Activated naive CD4-positive, alpha-beta T cell treated with anti-CD3 and anti-CD28 coated beads, Interleukin-2, amount 50 U/mL, for 24 hours (primary cell): Measurements from ENCODE around the gene CAPN13.

ENCODE experiments used
- H3K27ac Mint-ChIP-seq: one replicate; pipeline ENCODE4 v1.8.0; 2021; ENCODE audit warnings: mild to moderate bottlenecking, mixed read lengths
- H3K27me3 Mint-ChIP-seq: one replicate; pipeline ENCODE4 v1.8.0; 2021; ENCODE audit warnings: mixed read lengths
- H3K36me3 Mint-ChIP-seq: one replicate; pipeline ENCODE4 v1.8.0; 2021; ENCODE audit warnings: mixed read lengths
- H3K4me1 Mint-ChIP-seq: one replicate; pipeline ENCODE4 v1.8.0; 2021; ENCODE audit warnings: mixed read lengths
- H3K4me3 Mint-ChIP-seq: one replicate; pipeline ENCODE4 v1.8.0; 2021; ENCODE audit warnings: mild to moderate bottlenecking, mixed read lengths
- H3K9me3 Mint-ChIP-seq: one replicate; pipeline ENCODE4 v1.8.0; 2021; ENCODE audit warnings: mixed read lengths

Gene CAPN13, protein sequence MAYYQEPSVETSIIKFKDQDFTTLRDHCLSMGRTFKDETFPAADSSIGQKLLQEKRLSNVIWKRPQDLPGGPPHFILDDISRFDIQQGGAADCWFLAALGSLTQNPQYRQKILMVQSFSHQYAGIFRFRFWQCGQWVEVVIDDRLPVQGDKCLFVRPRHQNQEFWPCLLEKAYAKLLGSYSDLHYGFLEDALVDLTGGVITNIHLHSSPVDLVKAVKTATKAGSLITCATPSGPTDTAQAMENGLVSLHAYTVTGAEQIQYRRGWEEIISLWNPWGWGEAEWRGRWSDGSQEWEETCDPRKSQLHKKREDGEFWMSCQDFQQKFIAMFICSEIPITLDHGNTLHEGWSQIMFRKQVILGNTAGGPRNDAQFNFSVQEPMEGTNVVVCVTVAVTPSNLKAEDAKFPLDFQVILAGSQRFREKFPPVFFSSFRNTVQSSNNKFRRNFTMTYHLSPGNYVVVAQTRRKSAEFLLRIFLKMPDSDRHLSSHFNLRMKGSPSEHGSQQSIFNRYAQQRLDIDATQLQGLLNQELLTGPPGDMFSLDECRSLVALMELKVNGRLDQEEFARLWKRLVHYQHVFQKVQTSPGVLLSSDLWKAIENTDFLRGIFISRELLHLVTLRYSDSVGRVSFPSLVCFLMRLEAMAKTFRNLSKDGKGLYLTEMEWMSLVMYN

DNA sequence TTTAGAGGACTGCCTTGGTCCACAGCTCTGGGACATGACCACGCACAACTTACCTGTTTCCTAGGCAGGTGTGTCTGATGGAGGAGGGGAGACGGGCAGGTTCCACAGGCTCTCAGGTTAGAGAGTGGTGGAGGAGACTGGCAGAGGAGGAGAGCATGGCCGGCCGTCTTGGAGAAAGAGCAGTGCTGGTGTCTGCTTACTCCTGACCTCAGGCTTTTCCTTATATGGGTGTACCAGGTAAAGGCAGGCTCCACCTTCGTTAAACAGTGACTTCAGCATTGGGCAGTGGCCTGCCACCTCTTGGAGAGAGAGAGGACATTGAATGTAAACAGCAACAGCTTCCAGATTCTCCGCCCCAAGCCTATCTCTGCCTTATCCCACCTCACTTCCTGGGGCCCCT is at the start of gene CAPN13:
Gene CAPN13 (minus strand): TSS at position 198 of the 400 bp plus-strand sequence. CDS start 20,121 bp downstream, outside the sequence.
- H3K4me1 Mint-ChIP-seq = no peaks in the 10 kb centered on the region

GRCh38 chr2:30847841-30848240 is 40.6 kb upstream of the CAPN13 start:
- peaks cover 3% of the 10 kb centered on the region for H3K36me3 Mint-ChIP-seq
- H3K27ac Mint-ChIP-seq = no peak overlapping the region
- peaks cover 16% of the 10 kb centered on the region for H3K27me3 Mint-ChIP-seq
- H3K4me1 Mint-ChIP-seq = no peaks in the 10 kb centered on the region
- H3K4me3 Mint-ChIP-seq = no peak overlapping the region
- H3K9me3 Mint-ChIP-seq = peaks cover 15% of the 10 kb centered on the region

More for the DNA sequence above, at the start of gene CAPN13:
- H3K9me3 Mint-ChIP-seq = no peaks in the 10 kb centered on the region
- H3K36me3 Mint-ChIP-seq = no peaks in the 10 kb centered on the region
- H3K4me3 Mint-ChIP-seq = no peak within 1 kb of the TSS
- H3K27ac Mint-ChIP-seq = no peak within 1 kb of the TSS
- peaks cover 5% of the 10 kb centered on the region for H3K27me3 Mint-ChIP-seq

DNA sequence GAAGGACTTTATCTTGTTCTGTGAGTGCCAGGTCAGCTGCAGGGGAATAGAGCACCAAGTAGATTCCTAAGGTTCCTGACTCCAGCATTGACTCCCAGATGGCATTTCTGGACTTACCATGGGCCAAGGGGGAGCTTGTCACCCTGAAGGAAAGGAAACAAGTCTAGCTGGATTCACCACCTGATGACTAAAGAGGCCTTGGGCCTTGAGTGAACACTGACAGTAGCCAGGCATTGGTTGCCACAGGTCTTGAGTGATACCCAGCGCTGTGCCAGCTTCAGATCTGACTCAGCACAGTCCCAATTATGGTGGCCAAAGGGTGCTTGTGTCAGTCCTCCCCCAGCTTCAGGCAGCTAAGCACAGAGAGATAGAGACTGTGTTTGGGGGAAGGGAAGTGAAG is 40.1 kb upstream of the CAPN13 start:
- H3K27me3 Mint-ChIP-seq = peaks cover 16% of the 10 kb centered on the region

GRCh38 chr2:30828586-30828985 is 21.3 kb upstream of the CAPN13 start:
- Mint-ChIP-seq H3K27me3 (peaks cover 2% of the 10 kb centered on the region), H3K4me3 (no peak overlapping the region), H3K27ac (peak overlapping the region; percentile 46), H3K36me3 (no peaks in the 10 kb centered on the region), H3K4me1 (no peaks in the 10 kb centered on the region), H3K9me3 (no peaks in the 10 kb centered on the region)

More for the DNA sequence above, 40.1 kb upstream of the CAPN13 start:
- Mint-ChIP-seq H3K27ac (no peak overlapping the region), H3K9me3 (peaks cover 15% of the 10 kb centered on the region), H3K4me1 (no peaks in the 10 kb centered on the region), H3K36me3 (peaks cover 3% of the 10 kb centered on the region), H3K4me3 (no peak overlapping the region)

DNA sequence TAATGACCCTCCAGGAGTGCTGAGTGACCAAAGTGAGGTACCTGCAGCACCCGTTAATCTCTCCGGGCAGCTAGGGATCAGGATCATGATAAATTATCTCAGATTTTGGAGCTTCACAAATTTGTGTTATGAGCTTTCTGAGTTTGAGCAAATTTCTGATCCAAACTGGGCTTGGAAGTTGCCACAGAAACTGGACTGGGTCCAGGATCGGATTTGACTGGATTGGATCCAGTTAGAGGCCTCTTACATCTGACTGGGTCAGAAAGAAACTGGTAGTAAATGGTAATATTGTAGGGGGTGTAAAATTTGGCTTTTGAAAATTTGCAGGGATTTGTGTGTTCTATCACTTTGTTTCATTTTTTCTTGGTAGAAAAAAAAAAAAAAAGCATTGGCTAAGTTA is 19.7 kb upstream of the CAPN13 start:
- Mint-ChIP-seq H3K9me3 (no peaks in the 10 kb centered on the region), H3K4me1 (no peaks in the 10 kb centered on the region), H3K27ac (no peak overlapping the region), H3K4me3 (no peak overlapping the region), H3K36me3 (no peaks in the 10 kb centered on the region), H3K27me3 (peaks cover 3% of the 10 kb centered on the region)

- Mint-ChIP-seq H3K27ac (no peak overlapping the region), H3K36me3 (no peaks in the 10 kb centered on the region), H3K9me3 (no peaks in the 10 kb centered on the region), H3K4me1 (no peaks in the 10 kb centered on the region), H3K27me3 (peaks cover 3% of the 10 kb centered on the region), H3K4me3 (no peak overlapping the region)
These were observed 19.2 kb upstream of the CAPN13 start for GRCh38 chr2:30826481-30826880.

DNA sequence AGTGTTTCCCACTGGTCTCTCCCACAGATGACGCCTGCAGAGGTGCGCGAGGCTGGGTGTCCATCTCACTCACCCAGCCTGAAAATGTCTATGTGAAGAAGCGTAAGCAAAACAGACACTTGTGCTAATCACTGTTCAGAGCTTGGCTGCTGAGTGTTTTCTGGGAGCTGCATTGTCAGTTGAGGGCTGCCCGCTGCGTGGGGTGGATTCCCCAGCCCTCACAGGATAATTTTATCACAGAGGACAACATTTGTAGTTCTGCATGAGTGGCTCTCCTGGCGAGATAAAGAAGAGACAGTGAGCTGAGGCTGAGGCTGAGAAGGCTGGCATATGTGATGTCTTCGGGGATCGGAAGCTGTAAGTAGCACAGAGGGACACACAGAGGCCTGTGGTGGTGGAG is 16.2 kb upstream of the CAPN13 start:
- H3K27ac Mint-ChIP-seq = no peak overlapping the region
- H3K36me3 Mint-ChIP-seq = no peaks in the 10 kb centered on the region
- H3K27me3 Mint-ChIP-seq = peaks cover 2% of the 10 kb centered on the region
- no peaks in the 10 kb centered on the region for H3K9me3 Mint-ChIP-seq
- H3K4me3 Mint-ChIP-seq = no peak overlapping the region
- no peaks in the 10 kb centered on the region for H3K4me1 Mint-ChIP-seq

DNA sequence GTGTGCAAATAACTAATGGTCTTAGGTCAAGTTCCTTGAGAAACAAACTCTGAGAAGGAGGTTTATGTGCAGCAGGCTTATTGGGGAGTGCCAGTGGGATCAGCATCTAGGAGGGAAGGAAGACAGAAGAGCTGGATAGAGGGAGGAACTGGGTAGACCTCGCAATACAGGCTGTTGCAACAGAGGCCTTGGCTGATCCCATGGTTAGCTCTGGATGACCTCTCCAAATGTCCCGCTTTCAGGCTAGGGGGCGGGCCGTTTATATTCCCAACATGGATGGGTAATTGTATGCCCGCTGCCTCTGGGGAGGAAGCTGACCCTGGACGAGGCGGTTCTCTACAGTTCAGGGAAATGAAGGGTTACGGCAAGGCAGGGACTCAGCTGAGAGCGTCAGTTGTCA is 14.7 kb upstream of the CAPN13 start:
- Mint-ChIP-seq H3K4me3 (no peak overlapping the region), H3K9me3 (no peaks in the 10 kb centered on the region), H3K4me1 (no peaks in the 10 kb centered on the region), H3K36me3 (no peaks in the 10 kb centered on the region), H3K27ac (no peak overlapping the region), H3K27me3 (peaks cover 2% of the 10 kb centered on the region)

GRCh38 chr2:30820381-30821055 is 13.3 kb upstream of the CAPN13 start:
- no peaks in the 10 kb centered on the region for H3K9me3 Mint-ChIP-seq
- no peak overlapping the region for H3K4me3 Mint-ChIP-seq
- H3K36me3 Mint-ChIP-seq = no peaks in the 10 kb centered on the region
- H3K27ac Mint-ChIP-seq = no peak overlapping the region
- peaks cover 3% of the 10 kb centered on the region for H3K27me3 Mint-ChIP-seq
- H3K4me1 Mint-ChIP-seq = no peaks in the 10 kb centered on the region

GRCh38 chr2:30809938-30810337 is 2.7 kb upstream of the CAPN13 start:
- no peaks in the 10 kb centered on the region for H3K9me3 Mint-ChIP-seq
- no peak overlapping the region for H3K4me3 Mint-ChIP-seq
- no peak overlapping the region for H3K27ac Mint-ChIP-seq
- H3K27me3 Mint-ChIP-seq = peaks cover 16% of the 10 kb centered on the region
- no peaks in the 10 kb centered on the region for H3K4me1 Mint-ChIP-seq
- no peaks in the 10 kb centered on the region for H3K36me3 Mint-ChIP-seq

GRCh38 chr2:30808695-30809094 is 1.4 kb upstream of the CAPN13 start:
- Mint-ChIP-seq H3K4me1 (no peaks in the 10 kb centered on the region), H3K36me3 (no peaks in the 10 kb centered on the region), H3K27me3 (peaks cover 14% of the 10 kb centered on the region), H3K27ac (no peak overlapping the region), H3K4me3 (no peak overlapping the region), H3K9me3 (no peaks in the 10 kb centered on the region)

GRCh38 chr2:30803281-30803680 is 4.0 kb downstream of the CAPN13 start:
- peaks cover 7% of the 10 kb centered on the region for H3K4me1 Mint-ChIP-seq
- H3K36me3 Mint-ChIP-seq = no peaks in the 10 kb centered on the region
- no peak overlapping the region for H3K4me3 Mint-ChIP-seq
- no peak overlapping the region for H3K27ac Mint-ChIP-seq
- no peaks in the 10 kb centered on the region for H3K9me3 Mint-ChIP-seq
- peaks cover 5% of the 10 kb centered on the region for H3K27me3 Mint-ChIP-seq

DNA sequence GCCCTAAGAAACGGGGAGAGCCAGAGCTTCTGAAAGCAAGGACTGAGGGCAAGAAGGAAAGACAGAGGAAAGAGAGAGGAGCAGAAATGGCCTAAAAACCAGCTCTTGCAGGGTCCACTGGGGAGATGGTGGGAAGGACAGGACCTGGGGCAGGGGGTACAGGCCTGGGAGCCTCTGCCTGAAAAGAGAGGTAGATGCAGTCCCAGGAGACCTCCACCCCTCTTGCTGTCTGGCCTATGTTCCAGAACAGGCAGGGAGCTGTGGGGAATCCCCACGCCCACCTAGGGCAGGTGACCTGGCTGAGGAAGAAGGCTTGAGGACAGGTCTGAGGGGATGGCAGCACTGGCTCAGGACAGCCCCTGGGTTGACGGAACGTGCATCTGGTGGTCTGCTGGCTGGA is 4.6 kb downstream of the CAPN13 start:
- no peak overlapping the region for H3K4me3 Mint-ChIP-seq
- H3K36me3 Mint-ChIP-seq = no peaks in the 10 kb centered on the region
- H3K27me3 Mint-ChIP-seq = peaks cover 5% of the 10 kb centered on the region
- no peak overlapping the region for H3K27ac Mint-ChIP-seq
- no peaks in the 10 kb centered on the region for H3K9me3 Mint-ChIP-seq
- H3K4me1 Mint-ChIP-seq = peaks cover 7% of the 10 kb centered on the region

GRCh38 chr2:30801821-30802455 is 5.3 kb downstream of the CAPN13 start:
- Mint-ChIP-seq H3K27ac (no peak overlapping the region), H3K4me1 (peaks cover 7% of the 10 kb centered on the region), H3K9me3 (no peaks in the 10 kb centered on the region), H3K4me3 (no peak overlapping the region), H3K36me3 (no peaks in the 10 kb centered on the region), H3K27me3 (peaks cover 5% of the 10 kb centered on the region)

DNA sequence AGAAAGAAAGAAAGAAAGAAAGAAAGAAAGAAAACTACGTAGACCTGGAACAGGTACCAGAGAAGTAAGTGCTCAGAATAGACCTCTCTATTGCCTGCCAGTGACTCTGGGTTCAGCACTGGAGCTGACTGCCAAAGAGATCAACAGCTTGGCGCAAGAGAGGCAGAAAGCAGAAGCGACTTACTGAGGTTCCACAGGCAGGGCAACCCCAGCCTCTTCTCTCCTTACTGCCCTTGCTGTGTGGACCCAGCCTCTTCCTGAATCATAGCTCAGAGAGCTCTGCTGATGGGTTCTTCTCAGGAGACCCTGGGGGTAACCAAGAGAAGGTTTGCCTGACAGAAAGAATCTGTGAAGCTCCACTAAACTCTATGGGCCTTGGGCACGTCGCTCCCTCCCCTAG is 7.1 kb downstream of the CAPN13 start:
- Mint-ChIP-seq H3K27ac (no peak overlapping the region), H3K4me1 (peaks cover 7% of the 10 kb centered on the region), H3K27me3 (no peaks in the 10 kb centered on the region), H3K9me3 (no peaks in the 10 kb centered on the region), H3K4me3 (no peak overlapping the region), H3K36me3 (no peaks in the 10 kb centered on the region)
